T47D (cell line): ENCODE measurements around the gene ETV6.

Experiments used
- DNase-seq, 2 experiments: peaks; one replicate each; pipeline versions ENCODE4 v3.0.0 to v3.0.0-alpha.2; 2011 to 2012; ENCODE audit warnings: low read depth in 1 of 2, low spot score in 1 of 2
- JUND ChIP-seq: IDR thresholded peaks from 2 replicates; pipeline ENCODE4 v1.6.1; 2012; ENCODE audit warnings: low read depth
- in situ Hi-C: cut with HindIII; loops from 2 replicates; pipeline ENCODE4 v1.10.0; 2016; ENCODE audit warnings: low sequenced_read_pairs, low pct_unique_long_range_greater_than_20kb

The ETV6 gene

GRCh38 chr12:11695321-11695720 lies 45.8 kb downstream of the ETV6 start:
- DNase-seq: no peak
- in situ Hi-C loops: no loop called here
- TF ChIP-seq JUND: no peak

- in situ Hi-C loops: no loop called here
- no peak for TF ChIP-seq JUND
These were observed 46.6 kb downstream of the ETV6 start for GRCh38 chr12:11696084-11696483.

GRCh38 chr12:11697131-11697530 lies 47.7 kb downstream of the ETV6 start:
- no peak for TF ChIP-seq JUND
- in situ Hi-C loops: no loop called here
- DNase-seq: no peak

More at GRCh38 chr12:11696084-11696483, 46.6 kb downstream of the ETV6 start:
- no peak for DNase-seq

GRCh38 chr12:11697670-11698387 lies 48.4 kb downstream of the ETV6 start:
- in situ Hi-C loops: no loop called here
- DNase-seq: no peak
- TF ChIP-seq JUND: no peak

- in situ Hi-C loops: no loop called here
- TF ChIP-seq JUND: no peak
- no peak for DNase-seq
These were observed 49.3 kb downstream of the ETV6 start for GRCh38 chr12:11698729-11699128.

GRCh38 chr12:11701433-11701832 lies 52.0 kb downstream of the ETV6 start:
- no peak for TF ChIP-seq JUND
- in situ Hi-C loops: no loop called here
- no peak for DNase-seq

- no peak for DNase-seq
- TF ChIP-seq JUND: no peak
- in situ Hi-C loops: no loop called here
These were observed 53.5 kb downstream of the ETV6 start for GRCh38 chr12:11702959-11703358.

- no peak for DNase-seq
- no peak for TF ChIP-seq JUND
- in situ Hi-C loops: no loop called here
These were observed 53.9 kb downstream of the ETV6 start for GRCh38 chr12:11703378-11703777.

- no peak for TF ChIP-seq JUND
- DNase-seq: no peak
- in situ Hi-C loops: no loop called here
These were observed 54.6 kb downstream of the ETV6 start for GRCh38 chr12:11704089-11704488.

GRCh38 chr12:11705010-11705409 lies 55.5 kb downstream of the ETV6 start:
- no peak for DNase-seq
- no peak for TF ChIP-seq JUND
- in situ Hi-C loops: no loop called here

- in situ Hi-C loops: no loop called here
- no peak for TF ChIP-seq JUND
- DNase-seq: no peak
These were observed 57.3 kb downstream of the ETV6 start for GRCh38 chr12:11706509-11707379.

- in situ Hi-C loops: no loop called here
- TF ChIP-seq JUND: no peak
- no peak for DNase-seq
These were observed 58.1 kb downstream of the ETV6 start for GRCh38 chr12:11707535-11707934.

- in situ Hi-C loops: no loop called here
- TF ChIP-seq JUND: no peak
- DNase-seq: no peak
These were observed 60.0 kb downstream of the ETV6 start for GRCh38 chr12:11709513-11709912.
